Measurements from ENCODE around the gene KLHL11.

Gene KLHL11, protein sequence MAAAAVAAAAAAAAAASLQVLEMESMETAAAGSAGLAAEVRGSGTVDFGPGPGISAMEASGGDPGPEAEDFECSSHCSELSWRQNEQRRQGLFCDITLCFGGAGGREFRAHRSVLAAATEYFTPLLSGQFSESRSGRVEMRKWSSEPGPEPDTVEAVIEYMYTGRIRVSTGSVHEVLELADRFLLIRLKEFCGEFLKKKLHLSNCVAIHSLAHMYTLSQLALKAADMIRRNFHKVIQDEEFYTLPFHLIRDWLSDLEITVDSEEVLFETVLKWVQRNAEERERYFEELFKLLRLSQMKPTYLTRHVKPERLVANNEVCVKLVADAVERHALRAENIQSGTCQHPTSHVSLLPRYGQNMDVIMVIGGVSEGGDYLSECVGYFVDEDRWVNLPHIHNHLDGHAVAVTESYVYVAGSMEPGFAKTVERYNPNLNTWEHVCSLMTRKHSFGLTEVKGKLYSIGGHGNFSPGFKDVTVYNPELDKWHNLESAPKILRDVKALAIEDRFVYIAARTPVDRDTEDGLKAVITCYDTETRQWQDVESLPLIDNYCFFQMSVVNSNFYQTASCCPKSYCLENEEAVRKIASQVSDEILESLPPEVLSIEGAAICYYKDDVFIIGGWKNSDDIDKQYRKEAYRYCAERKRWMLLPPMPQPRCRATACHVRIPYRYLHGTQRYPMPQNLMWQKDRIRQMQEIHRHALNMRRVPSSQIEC

DNA sequence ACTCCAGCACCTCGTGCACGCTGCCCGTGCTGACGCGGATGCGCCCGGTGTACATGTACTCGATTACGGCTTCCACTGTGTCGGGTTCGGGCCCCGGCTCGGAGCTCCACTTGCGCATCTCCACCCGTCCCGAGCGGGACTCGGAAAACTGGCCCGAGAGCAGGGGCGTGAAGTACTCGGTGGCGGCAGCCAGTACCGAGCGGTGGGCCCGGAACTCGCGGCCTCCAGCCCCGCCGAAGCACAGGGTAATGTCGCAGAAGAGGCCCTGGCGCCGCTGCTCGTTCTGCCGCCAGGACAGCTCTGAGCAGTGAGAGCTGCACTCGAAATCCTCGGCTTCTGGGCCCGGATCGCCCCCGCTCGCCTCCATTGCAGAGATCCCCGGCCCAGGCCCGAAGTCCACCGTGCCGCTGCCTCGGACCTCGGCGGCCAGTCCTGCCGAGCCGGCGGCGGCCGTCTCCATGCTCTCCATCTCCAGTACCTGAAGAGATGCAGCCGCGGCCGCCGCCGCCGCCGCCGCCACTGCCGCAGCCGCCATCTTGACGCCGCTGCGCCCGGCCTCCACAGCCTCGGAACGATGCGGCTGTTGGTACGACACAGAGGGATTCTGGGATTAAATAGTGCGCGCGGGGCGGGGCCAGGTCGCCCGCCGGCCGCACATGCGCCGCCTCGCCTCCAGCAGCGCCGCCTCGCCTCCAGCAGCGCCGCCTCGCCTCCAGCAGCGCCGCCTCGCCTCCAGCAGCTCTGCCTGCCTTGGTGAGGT is at the start of gene KLHL11:
KLHL11 (minus strand) TSS at position 588 of the 760 bp plus-strand sequence; CDS start at position 535, 53 bp downstream.
- DNase-seq, result peak; percentile 85

DNA sequence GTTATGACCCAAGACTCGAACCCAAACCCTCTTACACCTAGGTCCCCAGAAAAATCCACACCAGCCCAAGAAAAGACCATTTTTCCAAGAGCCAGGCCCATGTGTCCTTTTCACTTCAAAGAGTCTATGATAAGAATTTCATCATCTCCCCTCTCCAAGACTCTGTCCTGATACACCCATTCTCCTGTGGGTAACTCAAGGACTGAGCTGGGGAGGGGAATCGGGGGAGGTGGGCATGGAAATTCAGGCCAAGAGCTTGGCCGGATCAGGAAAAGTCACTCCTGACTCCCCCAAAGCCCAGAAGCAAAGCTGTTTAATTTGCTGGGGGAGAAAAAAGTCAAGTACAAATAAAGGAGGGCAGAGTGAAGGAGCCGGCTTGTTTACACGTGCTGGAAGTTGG is 49.8 kb upstream of the KLHL11 start:
- DNase-seq, result no peak

DNA sequence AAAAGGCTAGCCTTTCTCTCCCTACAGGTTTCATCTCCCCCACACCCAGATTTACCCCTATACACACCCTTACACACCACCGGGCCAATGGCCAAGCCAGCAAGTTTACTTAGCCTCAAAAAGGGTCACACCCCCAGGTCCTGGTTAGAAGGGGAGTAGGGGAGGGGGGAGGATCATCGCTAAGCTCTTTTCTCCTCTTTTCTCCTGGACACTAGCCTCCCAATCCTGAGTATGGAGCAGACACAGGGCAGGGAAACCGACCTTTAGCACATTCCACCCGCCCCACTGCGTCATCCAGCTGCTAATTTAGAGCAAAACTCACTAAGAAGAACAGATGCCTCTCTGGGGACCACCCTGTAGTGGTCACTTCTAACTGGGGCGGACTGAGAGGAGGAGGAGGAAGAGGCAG is 49.1 kb upstream of the KLHL11 start:
- DNase-seq, result no peak

DNA sequence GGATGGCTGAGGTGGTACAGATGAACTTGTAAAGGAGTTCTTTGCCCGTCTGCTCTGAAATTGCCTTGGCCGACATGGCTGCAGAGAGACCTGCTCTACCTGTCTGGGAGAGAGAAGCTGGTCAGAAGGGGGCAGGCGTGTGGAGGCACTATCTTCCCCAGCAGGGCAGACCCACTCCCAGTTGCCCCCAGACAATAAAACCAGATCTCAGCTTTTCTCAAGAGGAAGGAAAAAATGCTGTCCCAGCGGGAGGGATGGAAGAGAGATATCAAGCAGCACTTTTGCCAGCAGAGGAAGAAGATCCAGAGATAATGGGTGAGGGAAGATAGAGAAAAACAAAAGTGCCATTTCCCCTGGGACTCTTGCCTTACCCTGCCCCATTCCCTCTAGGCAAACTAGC is 48.6 kb upstream of the KLHL11 start:
- DNase-seq, result no peak

DNA sequence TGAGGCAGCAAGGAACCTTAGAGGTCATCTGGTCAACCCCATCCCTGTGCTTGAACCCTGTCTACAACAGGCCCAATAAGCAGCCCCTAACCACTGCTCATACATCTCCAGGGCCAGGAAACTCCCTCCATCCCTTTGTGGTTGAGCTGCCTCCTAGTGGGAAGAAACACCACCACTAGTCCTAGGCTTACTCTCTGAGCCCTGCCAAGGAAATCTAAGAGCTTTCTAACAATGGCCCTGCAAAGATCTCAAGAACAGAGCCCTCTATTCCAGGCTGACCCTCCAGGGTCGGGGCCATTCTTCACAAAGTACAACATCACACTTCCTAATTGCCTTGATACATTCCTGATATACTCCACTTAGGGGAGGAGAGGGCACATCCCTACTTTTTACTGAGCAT is 47.7 kb upstream of the KLHL11 start:
- no peak for DNase-seq

DNA sequence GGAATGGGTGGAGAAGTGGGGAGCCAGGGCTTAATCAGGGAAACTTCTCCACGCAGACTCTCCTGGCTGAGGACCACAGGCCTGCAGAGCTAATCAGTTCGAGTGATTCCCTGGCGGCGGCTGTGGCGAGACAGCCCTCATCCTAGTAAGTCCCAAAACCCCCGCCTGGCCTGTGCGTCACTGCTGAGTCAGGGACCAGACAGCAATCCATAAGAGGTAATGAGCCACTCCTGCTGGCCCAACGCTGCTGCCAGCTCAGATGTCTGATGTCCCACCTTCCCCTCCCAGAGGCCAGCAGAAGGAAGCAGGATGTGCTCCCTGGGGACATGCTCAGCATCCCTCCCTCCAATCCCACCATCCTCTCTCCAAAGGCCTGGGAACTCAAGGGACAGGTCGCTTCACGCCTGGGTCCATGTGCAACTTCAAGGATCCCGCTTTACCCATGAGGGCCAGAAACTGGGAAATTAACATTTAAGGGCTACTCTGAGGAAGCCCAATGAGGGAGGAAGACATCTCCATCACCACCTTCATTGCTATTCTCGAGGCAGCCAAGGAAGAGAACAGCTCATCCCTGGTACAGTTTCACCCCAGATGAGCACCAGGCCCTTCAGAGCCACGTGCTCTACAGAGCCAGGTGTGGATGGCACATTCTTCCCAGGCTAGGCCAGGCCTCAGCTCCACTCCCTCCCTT is 45.6 kb upstream of the KLHL11 start:
- DNase-seq, result no peak

DNA sequence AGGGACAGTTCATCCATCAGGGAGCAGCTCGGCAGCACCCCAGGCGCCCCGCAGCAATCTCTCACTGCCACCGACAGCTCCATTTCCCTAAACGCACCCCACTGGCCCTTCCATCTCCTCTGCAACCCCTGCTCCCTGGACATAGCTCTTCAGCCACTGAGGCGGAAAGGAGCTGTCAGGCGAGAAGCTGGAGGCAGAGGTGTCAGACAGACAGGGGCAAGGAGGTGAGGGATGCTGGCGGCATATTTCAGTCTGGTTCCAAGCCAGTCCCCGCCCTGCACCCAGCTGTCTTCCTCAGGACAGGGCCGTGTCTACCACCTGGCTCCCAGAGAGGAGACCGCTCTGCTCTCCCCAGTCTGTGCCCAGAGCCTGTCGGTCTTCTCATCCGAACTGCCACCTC is 43.9 kb upstream of the KLHL11 start:
- no peak for DNase-seq

DNA sequence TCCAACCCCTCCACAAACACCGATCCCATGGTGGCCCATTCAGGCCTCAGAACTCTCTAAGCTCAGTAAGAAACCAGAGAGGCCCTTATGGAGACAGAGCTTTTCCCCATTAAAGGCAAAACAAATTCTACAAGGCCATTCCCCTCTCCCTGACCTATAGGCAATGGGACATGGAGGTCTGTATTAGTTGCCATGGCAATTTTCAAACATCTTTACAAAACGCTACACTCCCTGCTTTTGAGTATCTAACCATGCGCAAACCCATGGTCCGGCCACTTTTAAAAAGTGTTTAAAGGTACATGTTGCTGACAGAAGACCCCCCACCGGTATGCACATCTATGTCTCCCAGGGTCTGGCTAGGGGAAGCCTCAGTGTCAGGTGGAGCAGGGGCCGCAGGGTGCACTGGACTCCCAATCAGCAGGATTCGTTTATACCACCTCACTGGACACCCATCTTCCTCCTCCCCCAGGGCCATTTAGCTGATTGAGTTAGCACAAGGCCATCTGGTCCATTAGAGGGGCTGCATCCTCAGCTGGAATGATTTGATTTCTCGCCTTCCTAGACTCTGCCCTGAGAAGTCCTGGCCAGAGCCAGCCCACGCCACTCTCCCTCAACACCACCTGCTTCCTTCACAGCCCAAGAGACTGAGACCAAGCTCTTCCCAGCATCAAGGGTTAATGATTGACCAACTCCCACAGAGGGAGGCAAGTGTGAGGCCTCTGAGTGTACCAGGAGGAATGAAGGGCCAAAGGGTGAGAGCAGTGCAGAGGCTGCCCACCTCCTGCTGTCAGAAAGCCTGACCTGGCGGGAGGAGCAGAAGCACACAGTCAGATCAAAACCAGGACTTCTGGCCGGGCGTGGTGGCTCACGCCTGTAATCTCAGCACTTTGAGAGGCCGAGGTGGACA is 42.7 kb upstream of the KLHL11 start:
- no peak for DNase-seq

DNA sequence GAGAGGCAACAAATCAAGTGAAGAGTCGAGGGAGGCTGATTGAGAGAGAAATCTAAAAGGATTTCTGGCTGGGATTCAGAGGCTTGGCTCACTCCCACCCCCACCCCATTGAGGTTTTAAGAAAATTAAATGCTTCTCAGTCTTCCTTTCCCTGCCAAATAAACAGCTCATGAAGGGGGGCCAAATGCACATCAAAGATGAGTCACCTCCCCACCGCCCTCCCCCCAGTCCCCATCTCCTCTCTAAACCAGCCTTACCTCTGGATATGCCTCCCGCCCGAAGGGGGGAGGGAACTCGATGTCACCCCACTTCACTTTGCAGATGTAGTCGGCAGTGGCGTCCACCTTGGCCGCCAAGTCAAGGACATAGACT is 41.9 kb upstream of the KLHL11 start:
- no peak for DNase-seq

DNA sequence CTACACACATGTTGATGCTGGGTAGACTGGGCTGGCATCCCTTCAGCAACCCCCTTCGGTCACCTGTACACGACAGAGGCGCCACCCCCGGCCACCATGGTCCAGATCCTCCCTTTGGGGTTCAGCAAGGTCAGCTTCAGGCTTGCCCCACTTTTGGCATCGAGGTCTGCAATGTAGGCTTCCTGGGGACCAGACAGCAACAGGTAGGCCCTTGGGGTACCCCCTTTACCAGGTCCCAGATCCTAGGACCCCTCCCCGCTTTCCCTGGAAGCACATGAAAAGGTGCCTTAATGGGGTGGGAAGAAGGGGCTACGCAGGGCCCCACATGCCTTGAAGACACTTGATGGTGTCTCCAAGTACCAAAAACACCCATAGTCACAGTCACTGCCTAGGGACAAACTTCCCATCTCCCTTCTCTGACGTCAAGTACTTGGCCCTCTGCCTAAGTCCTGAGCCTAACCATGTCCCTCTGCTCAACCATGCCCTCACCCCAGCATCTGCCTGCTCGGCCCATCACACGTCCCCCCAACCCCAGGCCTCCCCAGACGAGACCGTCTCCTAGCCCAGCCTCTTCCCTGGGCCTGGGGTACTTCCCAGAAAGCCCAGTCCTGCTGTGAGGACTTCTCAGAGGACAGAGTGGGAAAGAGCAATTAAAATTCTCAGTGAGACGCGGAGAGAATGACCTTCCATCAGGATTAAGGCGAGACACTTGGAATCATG is 41.4 kb upstream of the KLHL11 start:
- DNase-seq, result no peak

DNA sequence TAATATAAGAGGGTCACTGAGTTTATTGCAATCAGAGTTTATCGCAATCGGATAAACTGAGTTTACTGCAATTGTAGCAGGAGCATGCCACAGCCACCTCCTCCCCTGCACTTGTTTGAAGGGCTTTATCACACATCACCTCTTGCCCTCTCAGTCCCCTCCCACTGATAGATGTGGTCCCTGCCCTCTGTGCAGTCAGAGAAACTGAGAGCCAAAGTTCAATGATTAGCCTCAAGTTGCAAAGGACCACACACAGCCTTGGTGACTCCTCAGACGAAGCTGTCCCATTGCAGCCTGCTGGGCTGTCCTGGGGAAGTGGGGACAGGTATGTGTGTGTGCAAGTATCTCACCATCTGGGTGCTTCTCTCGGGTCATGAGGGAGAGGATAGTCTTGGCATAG is 39.9 kb upstream of the KLHL11 start:
- no peak for DNase-seq

DNA sequence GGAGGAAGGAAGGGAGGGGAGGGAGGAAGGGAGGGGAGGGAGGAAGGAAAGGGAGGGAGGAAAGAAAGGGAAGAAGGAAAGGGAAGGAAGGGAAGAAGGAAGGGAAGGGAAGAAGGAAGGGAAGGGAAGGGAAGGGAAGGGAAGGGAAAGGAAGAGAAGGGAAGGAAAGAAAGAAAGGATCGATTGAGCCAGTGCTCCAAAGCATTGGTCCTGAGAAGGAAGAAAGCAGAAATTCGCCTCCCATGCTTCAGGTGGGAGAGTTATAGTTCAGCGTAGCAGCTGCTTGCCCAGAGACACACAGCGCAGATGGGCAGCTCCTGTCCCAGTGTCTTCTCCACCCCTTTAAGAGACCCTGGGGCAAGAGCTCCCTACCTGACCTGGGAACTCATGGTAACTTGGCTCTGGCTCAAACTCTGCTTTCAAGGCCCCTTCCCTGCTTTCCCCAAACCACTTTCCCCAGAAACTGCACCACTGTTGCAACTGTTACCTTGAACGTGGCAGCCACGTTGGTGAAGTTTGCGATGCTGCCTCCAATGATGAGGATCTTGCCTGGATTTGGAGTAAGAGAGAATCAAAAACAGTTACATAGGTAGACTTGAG is 39.1 kb upstream of the KLHL11 start:
- DNase-seq, result no peak

DNA sequence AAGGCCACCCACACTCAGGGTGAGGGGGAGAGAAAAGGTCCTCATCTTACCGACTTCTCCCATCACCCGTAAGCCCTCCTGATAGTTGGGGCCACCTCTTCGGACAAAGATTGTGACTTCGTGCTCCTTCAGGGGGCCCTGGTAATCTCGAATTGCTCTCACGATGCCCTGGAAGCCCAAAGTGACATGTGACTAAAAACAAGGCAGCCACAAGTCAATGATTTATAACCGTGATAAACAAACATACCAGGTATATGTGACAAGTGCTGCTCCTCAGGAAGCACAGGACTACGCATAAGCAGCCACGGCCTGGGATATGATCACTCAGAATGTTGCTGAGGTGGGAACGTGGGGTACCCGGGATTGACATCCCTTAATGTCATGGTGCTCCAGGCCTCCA is 36.4 kb upstream of the KLHL11 start:
- no peak for DNase-seq

DNA sequence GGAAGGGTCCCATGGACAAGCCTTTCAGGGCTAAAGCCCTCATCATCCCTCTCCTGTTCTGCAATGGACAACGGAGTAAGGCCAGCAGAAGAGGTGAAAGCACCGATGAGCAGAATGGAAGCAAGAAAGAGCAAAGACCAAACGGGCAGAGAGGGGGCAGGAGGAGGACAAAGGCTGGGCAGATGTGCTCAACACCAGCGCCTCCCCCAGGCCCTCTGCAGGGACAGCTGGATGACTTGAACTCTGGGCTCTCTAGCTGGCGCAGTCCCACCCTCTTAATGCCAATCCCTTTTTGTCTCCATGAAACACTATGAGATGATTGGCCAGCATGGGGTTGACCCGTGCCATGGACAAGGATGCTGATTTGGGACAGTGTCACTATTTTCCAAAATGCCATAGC is 31.5 kb upstream of the KLHL11 start:
- no peak for DNase-seq

DNA sequence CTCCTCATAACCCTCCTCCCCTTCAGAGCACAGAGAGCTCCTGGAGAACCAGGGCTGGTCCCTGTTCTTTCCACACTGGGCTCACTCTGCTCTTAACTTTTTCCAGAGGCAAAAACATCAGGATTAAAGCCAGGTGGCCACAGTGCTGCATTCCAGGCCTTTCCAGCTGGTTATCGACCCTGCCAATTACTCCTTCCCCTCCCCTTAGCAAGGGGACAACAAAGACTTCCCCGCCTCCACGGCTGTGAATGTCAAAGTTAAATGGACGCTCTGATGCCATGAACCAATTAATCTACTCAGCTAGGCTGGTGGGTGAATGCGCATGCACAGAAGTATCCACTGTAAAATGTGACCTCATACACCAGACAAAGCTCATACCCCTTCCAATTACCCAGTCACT is 30.4 kb upstream of the KLHL11 start:
- DNase-seq, result no peak

DNA sequence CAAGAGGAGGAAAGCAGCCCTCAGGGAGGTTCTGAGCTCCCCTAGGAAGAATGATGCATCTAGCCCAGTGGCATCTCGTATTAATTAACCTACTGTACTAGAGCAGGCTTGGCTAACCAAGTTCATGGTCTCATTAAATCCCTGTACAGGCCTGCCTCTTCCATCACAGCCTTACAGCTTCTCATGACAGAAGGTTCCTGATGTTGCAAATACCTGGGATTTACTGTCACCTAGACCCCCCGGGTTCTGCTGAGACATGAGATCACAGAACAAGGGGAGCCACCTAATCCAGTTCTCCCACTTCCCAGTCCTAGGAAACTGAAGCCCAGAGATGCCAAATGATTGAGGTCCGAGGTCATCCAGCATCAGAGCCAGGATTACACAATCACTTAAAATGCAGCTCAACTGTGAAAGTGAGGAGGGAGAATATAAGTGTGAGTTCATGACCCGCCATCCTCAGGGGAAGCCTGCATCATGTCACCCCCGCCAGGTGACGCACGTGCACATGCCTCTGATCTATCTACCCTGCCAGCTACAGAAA is 29.6 kb upstream of the KLHL11 start:
- no peak for DNase-seq

DNA sequence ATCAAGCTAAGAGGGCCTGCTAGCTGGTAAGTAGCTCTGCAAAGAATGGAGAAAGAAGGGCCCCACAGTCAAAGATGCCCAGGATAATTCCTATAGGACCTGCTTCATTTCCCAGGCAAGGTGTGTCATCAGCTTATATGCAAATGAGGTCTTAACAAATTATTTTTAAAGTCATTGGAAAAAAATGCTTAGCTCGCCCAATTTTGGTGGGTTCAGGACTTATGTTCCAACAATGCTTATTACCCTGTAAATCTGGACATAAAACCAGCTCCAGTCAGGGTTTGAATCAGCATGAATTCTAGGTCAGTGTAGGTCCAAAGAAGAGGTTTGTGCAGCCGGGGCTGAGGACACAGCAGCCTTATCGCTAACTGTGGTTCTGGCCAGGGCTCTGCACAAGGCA is 28.2 kb upstream of the KLHL11 start:
- DNase-seq, result no peak

DNA sequence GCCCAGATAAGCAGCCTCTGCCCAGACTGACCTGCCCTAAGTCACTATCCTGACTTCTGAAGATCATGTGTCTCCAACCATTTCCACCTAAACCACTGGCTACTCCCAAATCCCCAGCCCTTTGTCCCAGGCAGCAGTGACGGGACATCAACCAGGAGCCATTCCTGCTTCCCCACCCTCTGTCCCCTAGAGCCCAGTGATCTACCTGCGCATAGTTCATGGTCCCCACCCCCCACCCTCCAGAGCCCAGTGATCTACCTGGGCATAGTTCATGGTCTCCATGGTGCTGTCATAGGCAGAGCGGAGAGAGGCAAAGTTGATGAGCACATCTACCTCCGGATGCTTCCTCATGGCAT is 26.8 kb upstream of the KLHL11 start:
- DNase-seq, result no peak

DNA sequence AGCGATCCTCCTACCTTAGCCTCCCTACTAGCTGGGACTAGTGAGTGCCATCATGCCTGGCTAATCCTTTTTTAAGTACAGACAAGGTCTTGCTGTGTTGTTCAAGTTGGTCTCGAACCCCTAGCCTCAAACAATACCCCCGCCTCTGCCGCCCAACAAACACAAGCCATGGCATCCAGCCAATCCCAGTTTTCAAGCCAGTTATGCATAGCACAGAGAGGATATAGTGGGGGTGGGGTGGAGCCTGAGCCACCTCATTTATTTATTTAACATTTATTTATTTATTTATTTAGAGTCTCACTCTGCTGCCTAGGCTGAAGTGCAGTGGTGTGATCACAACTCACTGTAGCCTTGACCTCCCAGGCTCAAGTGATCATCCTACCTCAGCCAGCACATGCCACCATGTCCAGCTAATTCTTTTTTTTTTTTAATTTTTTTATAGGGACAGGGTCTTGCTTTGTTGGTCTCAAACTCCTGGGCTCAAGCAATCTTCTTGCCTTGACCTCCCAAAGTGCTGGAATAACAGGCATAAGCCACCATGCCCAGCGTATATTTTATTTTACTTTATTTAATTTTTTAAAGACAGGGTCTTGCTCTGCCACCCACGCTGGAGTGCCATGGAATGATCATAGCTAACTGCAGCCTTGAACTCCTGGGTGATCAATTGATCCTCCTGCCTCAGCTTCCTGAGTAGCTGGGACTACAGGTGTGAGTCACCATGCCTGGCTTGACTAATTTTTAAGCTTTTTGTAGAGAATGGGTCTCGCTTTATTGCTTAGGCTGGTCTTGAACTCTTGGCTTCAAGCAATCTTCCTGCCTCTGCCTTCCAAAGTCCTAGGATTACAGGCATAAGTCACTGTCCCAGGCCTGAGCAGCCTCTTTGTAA is 26.2 kb upstream of the KLHL11 start:
- DNase-seq, result no peak

Data from stimulated activated CD4-positive, alpha-beta T cell treated with anti-CD3 and anti-CD28 coated beads, Interleukin-12 subunit alpha, Interleukin-12 subunit beta, amount 100 ng/mL, for 4 hours (primary cell).